Stimulated activated CD8-positive, alpha-beta memory T cell treated with anti-CD3 and anti-CD28 coated beads, Interleukin-4, amount 100 ng/mL, for 1 hour (primary cell): ENCODE results near the gene WDR45.
"Not testable (repeated sequence)": the region's sequence is repeated elsewhere in the genome, so short reads cannot be mapped to it uniquely, and the experiment has no call there.

Source experiments
- DNase-seq, 2 donors: peaks; one replicate each; pipeline ENCODE4 v3.0.0-alpha.2; 2020; ENCODE audit warnings: low read depth in 2 of 2, low spot score in 1 of 2

WDR45 gene

DNA sequence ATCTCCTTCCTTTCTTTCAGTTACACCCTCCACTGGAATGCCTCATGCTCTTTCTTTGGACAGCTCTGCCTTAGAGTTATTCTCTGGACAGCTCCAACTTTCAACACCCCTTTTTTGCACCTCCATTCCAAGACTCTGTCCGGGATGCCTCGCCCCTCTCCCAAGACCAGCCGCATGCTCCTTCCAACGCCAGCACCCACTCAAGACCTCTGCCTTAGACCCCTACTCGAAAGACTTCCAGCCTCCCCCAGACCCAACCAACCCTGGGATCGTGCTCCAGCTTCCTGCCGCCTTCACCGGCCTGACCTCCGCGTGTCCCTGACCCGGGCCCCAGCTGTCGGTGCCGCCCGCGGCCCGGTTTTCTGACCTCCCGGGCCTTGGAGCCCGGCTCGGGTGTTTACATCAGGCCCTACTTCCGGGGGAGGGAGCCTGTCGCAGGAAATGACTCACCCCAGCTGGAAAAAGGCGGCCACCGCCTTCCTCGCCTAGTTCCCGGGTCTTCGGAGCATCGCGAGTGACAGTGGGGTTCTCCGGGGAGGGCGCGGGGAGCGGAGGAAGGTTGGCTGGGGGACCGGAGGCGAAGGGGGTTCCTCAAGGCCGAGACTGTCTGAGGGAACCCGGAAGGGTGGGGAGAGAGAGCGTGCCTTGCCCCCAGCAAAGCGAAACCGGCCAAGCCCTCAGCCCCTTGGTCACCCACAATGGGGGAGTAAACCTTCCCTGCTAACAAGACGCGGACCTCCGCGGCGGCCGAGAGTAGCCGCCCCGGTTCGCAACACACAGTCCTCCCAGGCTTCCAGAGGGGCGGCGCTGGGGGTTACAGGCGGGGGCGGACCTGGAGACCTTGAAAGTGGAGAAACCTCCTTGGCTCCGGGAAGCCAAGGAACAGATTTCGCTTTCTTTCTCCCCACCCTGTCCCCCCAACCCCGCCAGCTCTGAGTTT lies at the start of gene WDR45:
WDR45 (minus strand) TSS at position 399 of the 940 bp plus-strand sequence. CDS start 1,792 bp downstream, outside the sequence.
- DNase-seq: peak; percentile 34 to 55

DNA sequence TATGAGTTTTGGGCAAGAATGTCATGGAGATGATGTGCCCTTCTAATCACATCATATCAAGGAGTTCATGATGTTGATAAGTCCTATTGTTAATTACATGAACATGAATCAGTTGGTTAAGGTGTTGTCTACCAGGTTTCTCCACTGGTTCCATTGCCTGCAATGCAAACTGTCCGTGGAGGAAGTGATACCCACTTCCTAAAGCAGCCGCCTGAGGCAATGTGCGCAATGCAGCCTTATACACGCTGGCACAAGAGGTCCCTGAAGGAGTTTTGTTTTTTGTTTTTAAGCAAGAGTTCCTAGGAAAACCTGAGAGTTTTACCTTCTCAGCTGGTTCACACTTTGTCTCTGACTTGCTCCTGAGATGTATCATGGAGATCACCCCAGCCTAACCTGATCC lies 49.7 kb upstream of the WDR45 start:
- no peak for DNase-seq

DNA sequence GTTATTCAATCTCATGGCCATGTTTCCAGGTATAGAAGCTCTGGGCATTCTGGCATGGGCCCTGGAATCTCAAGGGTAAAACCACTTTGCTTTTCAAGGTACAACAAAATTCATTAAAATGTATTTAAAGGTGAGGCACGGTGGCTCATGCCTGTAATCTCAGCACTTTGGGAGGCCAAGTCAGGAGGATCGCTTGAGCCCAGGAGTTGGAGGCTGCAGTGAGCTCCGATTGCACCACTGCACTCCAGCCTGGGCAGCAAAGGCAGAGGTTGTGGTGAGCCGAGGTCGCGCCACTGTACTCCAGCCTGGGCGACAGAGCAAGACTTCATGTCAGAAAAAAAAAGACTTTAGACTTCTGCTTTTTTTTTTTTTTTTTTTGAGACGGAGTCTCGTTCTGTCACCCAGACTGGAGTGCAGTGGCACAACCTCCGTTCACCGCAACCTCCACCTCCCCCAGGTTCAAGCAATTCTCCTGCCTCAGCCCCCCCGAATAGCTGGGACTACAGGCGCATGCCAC lies 48.1 kb upstream of the WDR45 start:
- DNase-seq: not testable (repeated sequence)

DNA sequence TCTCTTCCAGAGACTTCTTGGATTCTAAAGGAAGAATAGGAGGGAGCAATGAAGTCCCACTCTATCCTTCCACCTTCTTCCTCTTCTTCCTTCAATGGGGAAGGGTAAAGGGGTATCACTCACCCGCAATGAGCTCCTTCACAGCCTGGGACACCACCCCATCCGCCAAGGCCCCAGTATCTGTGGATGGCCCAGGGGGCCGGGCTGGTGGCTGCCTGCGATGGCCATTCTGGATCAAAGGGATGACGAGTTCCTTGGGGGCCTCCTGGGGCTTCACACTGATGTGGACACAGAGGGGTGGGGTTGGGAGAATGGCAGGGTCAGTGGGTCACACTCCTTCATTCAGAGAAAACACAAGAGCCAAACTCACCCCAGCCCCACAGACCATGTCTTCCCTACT lies 42.8 kb upstream of the WDR45 start:
- DNase-seq: no peak

DNA sequence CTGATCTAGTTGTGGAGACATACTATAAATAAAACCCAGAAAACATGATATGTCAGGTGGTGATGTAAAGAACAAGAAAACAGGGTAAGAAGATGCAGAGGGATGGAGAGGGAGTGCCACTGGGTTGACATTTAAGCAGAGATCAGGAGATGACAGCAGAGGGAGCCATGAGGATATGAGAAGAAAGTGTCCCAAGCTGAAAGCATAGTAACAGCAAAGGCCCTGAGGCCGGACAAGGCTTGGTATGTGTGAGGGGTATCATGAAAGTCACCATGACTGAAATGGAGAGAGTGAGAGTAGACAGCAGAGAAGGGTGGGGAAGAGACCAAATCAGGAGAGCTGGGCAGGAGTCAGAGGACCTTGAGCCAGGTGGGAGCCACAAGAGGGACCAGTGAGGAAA lies 40.4 kb upstream of the WDR45 start:
- DNase-seq: no peak

DNA sequence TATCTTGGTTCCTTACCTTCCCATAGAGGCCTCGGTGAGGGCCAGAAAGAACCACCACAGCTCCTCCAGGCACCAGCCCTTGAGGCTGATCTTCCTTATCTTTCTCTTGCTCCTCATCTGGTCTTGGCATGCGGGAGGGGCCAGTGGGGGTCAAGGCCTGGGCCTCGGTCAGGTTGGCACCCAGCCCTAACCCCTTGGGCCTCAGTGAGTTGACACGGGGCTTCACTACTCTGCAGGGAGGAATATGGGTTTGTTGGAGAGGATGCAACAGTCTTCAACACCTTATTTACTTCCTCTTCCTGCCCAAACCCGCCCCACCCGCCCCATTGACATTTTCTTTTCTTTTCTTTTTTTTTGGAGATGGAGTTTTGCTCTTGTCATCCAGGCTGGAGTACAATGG lies 37.9 kb upstream of the WDR45 start:
- no peak for DNase-seq

DNA sequence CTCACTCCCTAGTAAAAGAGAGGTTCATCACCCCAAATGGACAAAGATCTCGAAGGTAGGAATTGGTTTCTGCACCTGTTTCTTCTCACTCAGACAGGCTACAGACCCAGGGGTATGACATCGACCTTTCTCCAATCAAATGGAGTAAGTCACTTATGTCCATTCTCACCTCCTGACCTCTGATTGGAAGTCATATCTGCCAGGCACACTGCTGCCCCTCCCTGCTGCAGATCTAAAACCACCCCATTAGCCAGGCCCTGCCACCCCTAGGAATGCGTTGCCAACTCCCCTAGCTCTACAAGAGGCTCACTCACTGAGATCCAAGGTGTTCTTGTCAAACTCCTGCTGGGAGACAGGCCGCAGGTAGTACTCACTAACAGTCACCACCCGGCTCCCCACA lies 37.0 kb upstream of the WDR45 start:
- no peak for DNase-seq

DNA sequence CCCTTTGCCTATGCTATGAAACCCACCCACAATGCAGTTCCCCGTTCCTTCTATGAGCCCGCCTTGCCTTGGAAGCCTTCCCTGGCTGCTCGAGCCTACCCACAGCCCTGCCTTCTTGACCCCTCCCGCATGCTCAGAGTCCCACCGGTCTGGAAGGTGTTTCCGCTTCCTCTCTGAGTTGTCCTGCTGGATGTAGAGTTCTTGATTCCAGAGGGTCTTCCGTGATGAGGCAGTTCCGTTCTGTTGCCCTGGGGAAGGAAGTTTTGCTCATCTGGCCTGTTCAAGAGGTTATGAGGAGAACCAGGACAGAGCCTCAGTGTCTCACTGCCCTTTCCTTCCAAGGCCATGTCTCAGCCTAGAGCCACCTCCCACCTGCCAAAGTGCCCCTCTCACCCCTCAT lies 36.4 kb upstream of the WDR45 start:
- DNase-seq: no peak

DNA sequence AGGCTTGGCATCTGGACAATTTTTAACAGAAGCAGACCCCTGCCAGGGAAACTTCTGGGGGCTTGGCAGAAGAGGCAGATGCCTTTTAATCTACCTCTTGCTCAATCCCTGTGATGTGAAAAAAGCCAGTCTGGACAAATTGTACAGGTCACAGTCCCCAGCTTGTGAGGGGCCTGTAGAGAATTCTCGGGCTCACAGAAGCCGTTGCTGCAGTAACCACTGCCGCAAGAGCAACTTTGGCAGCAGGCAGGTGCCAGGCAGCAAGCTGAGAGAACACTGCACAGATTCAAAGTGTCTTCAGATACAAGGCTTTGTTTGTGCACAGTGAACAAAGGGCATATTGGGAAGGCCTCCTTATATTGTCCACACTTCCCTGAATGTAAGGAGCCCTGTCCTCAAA lies 32.1 kb upstream of the WDR45 start:
- DNase-seq: no peak

DNA sequence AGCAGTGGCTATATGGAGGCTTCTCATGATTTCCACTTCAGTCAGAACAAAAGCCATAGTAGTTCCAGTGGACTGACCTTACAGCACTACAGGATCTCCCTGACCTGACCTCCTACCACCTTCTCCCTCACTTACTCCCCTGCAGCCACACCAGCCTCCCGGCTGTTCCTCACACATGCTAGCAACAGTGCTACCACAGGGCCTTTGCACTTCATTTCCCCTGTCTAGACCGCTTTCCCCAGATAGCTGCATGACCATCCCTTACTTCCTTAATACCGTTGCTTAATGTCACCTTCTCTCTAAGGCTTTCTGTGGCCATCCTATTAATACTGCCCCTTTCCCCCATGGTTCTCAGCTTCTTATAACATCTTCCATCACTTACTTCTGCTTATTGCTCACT lies 30.7 kb upstream of the WDR45 start:
- DNase-seq: no peak

DNA sequence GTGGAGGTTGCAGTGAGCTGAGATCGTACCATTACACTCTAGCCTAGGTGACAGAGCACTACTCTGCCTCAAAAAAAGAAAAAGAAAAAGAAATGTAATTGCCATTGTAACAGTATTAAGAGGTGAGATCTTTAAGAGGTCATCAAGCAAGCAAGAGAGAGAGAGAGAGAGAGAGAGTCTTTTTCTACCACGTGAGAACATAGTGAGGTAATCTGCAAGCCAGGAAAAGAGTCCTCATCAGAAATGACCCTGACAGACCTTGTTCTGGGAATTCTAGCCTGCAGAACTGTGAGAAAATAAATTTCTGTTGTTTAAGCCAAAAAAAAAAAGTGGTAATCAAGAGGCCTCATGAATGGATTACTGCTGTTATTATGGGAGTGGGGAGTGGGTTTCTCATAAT lies 29.0 kb upstream of the WDR45 start:
- no peak for DNase-seq

DNA sequence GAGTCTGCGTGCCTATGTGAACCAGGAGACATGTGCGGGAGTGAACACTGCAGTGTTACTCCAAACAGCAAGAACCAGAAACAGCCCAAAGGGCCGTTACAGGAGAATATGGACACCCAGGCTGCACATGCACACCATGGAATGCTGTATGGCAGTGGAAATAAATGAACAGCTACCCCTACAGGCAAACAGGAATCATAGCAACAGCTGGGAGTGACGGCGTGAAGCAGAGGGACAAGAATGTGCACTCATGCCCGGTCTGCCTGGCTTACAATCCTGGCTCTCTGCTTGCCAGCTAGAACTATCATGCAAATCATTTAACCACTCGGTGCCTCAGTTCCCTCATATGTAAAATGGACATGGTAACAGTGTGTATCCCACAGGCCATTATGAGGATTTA lies 27.2 kb upstream of the WDR45 start:
- DNase-seq: no peak

DNA sequence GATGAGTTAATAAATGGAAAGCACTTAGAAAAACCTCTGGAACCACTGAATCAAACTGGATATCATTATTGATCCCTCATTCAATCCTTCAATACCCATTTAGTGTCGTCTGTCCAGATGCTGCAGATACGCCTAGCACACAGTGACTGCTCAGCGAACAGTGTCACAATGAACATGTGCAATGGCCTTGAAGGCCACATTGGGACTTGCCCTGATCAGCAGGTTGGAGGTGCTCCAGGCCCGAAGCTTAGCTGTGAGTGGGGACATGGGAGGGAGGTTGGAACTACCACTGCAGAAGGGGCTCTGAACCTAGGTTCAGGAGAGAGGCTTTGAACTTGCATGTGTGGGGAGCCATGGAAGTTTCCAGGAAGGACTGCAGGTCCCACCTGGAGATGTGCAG lies 26.6 kb upstream of the WDR45 start:
- no peak for DNase-seq

DNA sequence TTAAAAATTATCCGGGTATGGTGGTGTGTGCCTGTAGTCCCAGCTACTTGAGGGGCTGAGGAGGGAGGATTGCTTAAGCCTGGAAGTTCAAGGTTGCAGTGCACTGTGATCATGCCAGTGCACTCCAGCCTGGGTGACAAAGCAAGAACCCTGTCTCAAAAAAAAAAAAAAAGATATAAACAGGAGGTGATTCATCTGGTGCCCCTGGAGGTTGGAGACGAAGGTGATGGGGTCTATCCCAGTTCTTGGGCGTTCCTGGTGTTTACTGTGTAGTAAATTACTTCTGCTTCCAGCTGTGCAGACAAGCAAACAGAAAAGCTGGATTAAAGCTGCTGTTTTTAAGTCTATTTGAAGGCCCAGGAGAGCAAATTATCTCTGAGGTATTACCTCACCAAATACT lies 23.9 kb upstream of the WDR45 start:
- no peak for DNase-seq

DNA sequence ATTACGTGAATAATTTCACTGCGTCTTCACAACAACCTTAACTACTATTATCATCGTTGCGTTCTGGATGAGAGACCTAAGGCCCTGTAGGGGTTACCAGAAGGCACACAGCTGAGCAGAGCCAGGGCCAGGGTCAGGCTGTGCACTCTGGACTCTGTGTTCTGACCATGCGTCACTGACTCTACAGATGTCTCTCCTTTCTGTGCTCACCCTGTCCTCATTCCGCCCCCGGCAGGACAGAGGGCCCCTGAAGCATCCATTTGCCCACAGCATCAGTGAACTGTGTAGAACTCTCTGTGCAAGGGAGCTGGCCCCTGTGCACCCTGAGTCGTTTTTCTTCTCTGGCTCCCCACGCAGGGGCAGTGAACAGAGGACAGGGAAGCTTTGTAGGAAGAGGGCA lies 22.5 kb upstream of the WDR45 start:
- no peak for DNase-seq

DNA sequence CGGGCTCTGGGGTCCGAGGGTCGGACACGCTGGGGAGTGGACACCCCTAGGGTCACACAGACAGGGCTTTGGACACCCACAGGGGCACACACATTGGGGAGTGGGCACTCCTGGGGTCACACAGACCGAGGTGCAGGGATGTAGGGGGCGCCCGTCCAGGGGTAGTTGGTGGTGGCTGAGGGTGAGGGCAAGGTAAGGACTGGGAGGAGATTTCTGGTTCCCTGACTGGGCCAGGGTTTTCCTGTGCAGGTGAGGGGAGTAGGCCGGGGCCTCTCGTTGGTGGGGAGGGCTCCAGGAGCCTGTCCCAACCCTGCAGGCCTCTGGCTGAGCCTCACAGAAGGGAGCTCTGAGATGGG lies 21.9 kb upstream of the WDR45 start:
- no peak for DNase-seq

DNA sequence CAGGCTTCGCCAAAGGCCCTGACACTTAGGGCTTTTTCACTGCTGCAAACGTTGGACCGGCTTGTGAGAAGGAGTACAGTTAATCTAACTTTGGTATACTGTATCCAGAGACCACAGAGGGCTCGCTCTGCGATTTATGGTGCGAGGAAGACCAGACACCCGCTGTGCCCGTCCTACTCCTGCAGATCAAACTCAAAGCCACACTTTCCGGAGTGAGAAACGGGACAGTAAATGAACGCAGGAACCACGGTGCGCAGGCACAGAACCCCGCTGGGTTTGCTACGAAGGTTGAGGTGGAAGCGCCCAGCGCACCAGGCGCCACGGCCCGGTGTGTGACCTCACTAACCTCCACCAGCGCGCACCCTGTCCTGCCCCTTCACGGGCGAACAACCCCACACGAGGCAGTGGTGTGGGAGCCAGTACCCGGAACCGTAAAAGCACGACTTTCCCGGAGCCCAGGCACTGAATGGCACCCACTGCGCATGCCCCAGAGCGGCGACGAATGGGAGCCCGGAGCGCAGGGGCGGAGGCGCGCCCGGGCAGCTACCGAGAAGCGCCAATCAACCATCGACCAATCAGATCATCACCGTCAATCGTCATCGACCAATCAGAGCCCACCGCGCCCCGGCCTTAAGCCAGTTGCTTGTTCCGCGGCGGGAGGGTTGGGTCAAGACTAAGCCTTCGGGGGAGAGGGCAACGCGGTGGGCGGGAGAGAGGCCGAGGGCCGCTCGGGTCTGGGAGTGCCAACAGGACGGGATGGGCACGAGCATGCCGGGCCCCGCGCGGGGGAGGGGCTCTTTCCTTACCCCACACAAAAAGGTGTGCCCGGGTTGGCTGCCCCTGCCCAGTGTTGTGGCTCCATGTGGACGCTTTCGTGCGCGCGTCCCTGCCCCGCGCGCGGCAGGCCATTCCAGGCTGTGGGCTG lies 21.3 kb upstream of the WDR45 start:
- peak; percentile 55 to 80 for DNase-seq

DNA sequence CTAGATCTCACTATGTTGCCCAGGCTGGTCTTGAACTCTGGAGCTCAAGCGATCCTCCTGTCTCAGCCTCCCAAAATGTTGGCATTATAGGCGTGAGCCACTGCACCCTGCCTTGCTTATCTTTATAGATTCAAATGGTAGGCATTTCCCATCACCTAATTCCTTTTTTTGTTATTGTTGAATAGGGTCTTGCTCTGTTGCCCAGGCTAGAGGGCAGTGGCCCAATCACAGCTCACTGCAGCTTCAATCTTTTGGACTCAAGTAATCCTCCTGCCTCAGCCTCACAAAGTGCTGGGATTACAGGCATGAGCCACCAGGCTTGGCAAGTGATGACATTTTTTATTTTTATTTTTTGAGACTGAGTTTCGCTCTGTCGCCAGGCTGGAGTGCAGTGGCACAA lies 16.7 kb upstream of the WDR45 start:
- DNase-seq: no peak

DNA sequence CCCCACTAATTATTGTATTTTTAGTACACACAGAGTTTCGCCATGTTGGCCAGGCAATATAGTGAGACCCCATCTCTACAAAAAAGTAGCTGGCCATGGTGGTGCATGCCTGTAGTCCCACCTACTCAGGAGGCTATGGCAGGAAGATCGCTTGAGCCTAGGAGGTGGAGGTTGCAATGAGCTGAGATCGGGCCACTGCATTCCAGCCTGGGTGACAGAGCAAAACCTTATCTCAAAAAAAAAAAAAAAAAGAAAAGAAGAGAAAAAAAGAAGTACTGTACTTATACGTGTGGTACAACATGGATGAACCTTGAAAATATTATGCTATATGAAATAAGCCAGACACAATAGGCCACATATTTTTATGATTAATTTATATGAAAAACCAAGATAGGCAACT lies 9.9 kb upstream of the WDR45 start:
- no peak for DNase-seq

DNA sequence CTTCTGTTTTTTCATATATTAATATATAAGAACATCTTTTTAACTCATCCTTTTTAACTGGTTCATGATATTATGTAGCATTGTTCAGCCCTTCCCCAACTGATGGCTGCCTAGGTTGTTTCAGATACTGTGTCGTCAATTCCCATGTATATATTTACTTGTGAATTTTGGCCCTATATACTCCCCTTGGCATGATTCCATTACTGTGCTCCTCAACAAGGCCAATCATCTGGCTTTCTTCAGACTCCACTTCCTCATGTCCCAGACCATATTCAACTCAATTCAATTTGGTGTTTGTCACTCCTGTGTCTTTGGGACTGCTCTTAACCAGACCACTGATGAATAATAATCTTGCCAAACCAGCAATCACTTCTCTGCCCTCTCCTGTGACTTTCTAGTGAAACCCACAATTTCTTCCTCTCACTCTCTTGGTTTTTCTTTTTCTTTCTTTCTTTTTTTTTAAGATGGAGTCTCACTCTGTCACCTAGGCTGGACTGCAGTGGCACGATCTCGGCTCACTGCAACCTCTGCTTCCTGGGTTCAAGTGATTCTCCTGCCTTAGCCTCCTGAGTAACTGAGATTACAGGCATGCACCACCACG lies 2.7 kb upstream of the WDR45 start:
- DNase-seq: no peak

DNA sequence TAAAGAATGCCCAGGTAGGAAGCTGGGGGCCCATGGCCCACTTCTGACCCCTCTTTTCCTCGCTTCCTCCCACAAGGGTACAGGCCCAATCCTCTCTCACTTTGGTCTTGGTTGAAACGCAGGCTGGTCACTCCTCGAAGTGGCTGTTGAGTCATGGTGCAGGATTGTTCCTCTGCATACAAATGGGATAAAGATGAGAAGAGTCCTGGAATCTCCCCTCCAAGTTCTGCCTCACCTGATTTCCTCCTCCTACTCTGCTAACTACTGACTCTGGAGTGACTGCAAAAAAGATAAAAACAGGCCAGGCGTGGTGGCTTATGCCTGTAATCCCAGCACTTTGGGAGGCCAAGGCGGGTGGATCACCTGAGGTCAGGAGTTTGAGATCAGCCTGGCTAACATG lies 1.7 kb downstream of the WDR45 start:
- no peak for DNase-seq

DNA sequence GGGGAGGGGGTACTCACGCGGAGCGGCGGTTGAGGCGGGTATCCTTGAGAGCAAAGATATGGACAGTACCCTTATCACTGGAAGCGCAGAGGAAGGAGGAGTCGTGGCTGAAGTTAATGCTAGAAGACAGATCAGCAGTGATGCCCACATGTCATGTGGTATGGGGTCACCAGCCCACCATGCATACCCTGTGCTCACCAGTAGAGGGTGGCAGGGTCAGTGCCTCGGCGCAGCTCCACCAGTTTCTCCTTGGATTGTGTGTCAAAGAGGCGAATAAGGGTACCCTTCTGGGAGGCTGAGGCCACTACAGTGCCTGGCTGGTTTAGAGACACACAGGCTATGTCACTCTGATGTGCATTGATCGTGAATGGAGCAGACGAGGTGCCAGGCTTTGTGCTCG lies 4.3 kb downstream of the WDR45 start:
- no peak for DNase-seq
